ENCODE results near the gene TFEB.

- TF ChIP-seq YY1 (IDR thresholded peaks at IDR 0.05; ENCODE audit: insufficient read depth, insufficient read length) (no peak), ZNF274 (IDR thresholded peaks at IDR 0.05; ENCODE audit: low read depth, low read length) (no peak)
These were observed 63.4 kb downstream of the TFEB start for GRCh38 chr6:41672016-41672415.

Measured in NT2/D1 (cell line).